SU-DHL-6 (cell line): ENCODE data around the gene ABHD2.

Experiments
- H2AFZ ChIP-seq: fragments of 200-600 bp; sonication (generic); 2 replicates; pipeline ENCODE4 v1.6.1; 2014; ENCODE audit warnings: low read depth, mild to moderate bottlenecking, moderate library complexity, mixed read lengths, antibody characterized with exemption, low read length; ENCODE audit not compliant: severe bottlenecking
- H3F3A ChIP-seq: fragments of 200-600 bp; shearing (Covaris generic); 2 replicates; pipeline ENCODE4 v1.6.0; 2016; ENCODE audit warnings: antibody characterized with exemption, mild to moderate bottlenecking; ENCODE audit not compliant: insufficient read depth
- H3K27ac ChIP-seq: fragments of 200-600 bp; sonication (generic); 2 replicates; pipeline ENCODE4 v1.5.1; 2016; ENCODE audit warnings: low read depth, mild to moderate bottlenecking, low read length, moderate library complexity, mixed read lengths
- H3K27me3 ChIP-seq: fragments of 200-600 bp; sonication (generic), shearing (Covaris generic); 2 replicates; pipeline ENCODE4 v1.6.0; 2014; ENCODE audit warnings: mild to moderate bottlenecking, low read length
- H3K36me3 ChIP-seq: fragments of 200-600 bp; sonication (generic); 2 replicates; pipeline ENCODE4 v1.6.1; 2014; ENCODE audit warnings: mild to moderate bottlenecking, low read length, mixed read lengths
- H3K4me2 ChIP-seq: fragments of 300-600, 200-600 bp; shearing (Covaris generic), sonication (generic); 2 replicates; pipeline ENCODE4 v1.6.0; 2014; ENCODE audit warnings: low read length, low read depth, mild to moderate bottlenecking; ENCODE audit not compliant: poor library complexity, severe bottlenecking
- H3K4me3 ChIP-seq: fragments of 200-600 bp; sonication (generic); 2 replicates; pipeline ENCODE4 v1.5.1; 2014; ENCODE audit warnings: antibody characterized with exemption, low read length, mild to moderate bottlenecking, mixed read lengths; ENCODE audit not compliant: insufficient read depth, poor library complexity, severe bottlenecking
- H3K79me2 ChIP-seq: fragments of 200-600 bp; sonication (generic); 2 replicates; pipeline ENCODE4 v1.6.1; 2014; ENCODE audit warnings: mild to moderate bottlenecking, low read length, moderate library complexity; ENCODE audit not compliant: insufficient read depth
- H3K9ac ChIP-seq: fragments of 200-600 bp; sonication (generic); 2 replicates; pipeline ENCODE4 v1.7.0; 2014; ENCODE audit warnings: mild to moderate bottlenecking, low read length
- H3K9me2 ChIP-seq: fragments of 200-600 bp; sonication (generic); replicated peaks from 2 replicates; pipeline ENCODE4 v1.6.1; 2014; ENCODE audit warnings: low read length; ENCODE audit not compliant: insufficient read depth
- H3K9me3 ChIP-seq: fragments of 200-600 bp; sonication (generic); 2 replicates; pipeline ENCODE4 v1.6.1; 2014; ENCODE audit warnings: low read length, mixed read lengths; ENCODE audit not compliant: insufficient read depth
- H4K20me1 ChIP-seq: fragments of 200-600 bp; sonication (generic); 2 replicates; pipeline ENCODE4 v1.6.1; 2014; ENCODE audit warnings: low read depth, mild to moderate bottlenecking, antibody characterized with exemption, low read length, moderate library complexity, mixed read lengths
- EZH2phosphoT487 ChIP-seq: fragments of 200-600 bp; sonication (generic), shearing (Covaris generic); conservative IDR thresholded peaks from 2 replicates; pipeline ENCODE4 v1.6.1; 2018; ENCODE audit warnings: mild to moderate bottlenecking, antibody characterized with exemption, low read length, moderate library complexity, mixed read lengths
- TF ChIP-seq, protein P1 (sequence below): fragments of 200-600 bp; sonication (generic); IDR thresholded peaks from one replicate; pipeline ENCODE4 v1.5.1; 2017; ENCODE audit warnings: antibody characterized with exemption, mild to moderate bottlenecking, low read length, moderate library complexity; ENCODE audit not compliant: insufficient read depth, poor library complexity, severe bottlenecking

The ABHD2 gene

DNA sequence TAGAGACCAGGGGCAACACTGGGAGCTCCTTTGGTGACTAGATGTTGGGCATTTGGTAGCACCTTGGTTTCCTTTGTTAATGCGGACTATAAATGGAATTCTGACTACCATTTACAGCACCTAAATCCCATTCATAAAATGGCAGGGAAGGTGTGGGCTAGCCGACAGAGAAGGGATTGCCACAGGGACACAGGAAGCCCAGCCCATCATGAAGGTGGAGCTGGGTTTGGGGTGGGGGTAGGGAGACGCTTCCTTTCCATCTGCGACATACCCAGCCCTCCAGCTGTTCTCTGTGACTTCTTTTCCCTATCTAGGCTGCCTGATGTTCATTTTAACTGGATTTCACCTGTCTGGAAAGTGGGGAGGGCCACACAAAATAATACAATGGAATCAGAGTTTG is 21.0 kb downstream of the ABHD2 start:
- Histone ChIP-seq H3K27ac (no peak overlapping the region), H3K4me2 (no peak overlapping the region)

DNA sequence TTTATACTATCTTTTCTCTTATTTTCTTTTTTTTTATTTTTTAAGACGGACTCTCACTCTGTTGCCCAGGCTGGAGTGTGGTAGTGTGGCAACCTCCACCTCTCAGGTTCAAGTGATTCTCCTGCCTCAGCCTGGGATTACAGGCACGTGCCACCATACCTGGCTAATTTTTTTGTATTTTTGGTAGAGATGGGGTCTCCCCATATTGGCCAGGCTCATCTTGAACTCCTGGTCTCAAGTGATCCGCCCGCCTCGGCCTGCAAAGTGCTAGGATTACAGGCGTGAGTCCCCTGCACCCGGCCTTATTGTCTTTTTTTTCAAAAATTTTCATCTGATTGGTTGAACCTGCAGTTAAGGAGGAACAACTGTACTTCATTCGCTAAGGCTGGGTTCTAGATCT is 21.8 kb downstream of the ABHD2 start:
- Histone ChIP-seq H3F3A (no peaks in the 10 kb centered on the region), H3K9me3 (no peaks in the 10 kb centered on the region), H3K36me3 (no peaks in the 10 kb centered on the region), H3K9me2 (no peaks in the 10 kb centered on the region), H3K9ac (no peak overlapping the region), H3K27ac (no peak overlapping the region), H2AFZ (no peak overlapping the region), H4K20me1 (no peaks in the 10 kb centered on the region), H3K4me2 (no peak overlapping the region), H3K27me3 (no peaks in the 10 kb centered on the region), H3K4me3 (no peak overlapping the region), H3K79me2 (no peaks in the 10 kb centered on the region)
- TF ChIP-seq, protein P1, sequence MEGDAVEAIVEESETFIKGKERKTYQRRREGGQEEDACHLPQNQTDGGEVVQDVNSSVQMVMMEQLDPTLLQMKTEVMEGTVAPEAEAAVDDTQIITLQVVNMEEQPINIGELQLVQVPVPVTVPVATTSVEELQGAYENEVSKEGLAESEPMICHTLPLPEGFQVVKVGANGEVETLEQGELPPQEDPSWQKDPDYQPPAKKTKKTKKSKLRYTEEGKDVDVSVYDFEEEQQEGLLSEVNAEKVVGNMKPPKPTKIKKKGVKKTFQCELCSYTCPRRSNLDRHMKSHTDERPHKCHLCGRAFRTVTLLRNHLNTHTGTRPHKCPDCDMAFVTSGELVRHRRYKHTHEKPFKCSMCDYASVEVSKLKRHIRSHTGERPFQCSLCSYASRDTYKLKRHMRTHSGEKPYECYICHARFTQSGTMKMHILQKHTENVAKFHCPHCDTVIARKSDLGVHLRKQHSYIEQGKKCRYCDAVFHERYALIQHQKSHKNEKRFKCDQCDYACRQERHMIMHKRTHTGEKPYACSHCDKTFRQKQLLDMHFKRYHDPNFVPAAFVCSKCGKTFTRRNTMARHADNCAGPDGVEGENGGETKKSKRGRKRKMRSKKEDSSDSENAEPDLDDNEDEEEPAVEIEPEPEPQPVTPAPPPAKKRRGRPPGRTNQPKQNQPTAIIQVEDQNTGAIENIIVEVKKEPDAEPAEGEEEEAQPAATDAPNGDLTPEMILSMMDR, result no peak

More for the DNA sequence above, 21.0 kb downstream of the ABHD2 start:
- no peaks in the 10 kb centered on the region for H3K9me3 ChIP-seq
- H2AFZ ChIP-seq, result no peak overlapping the region
- no peak overlapping the region for H3K4me3 ChIP-seq
- H3F3A ChIP-seq, result no peaks in the 10 kb centered on the region
- H3K9me2 ChIP-seq, result no peaks in the 10 kb centered on the region
- H3K79me2 ChIP-seq, result no peaks in the 10 kb centered on the region
- H3K9ac ChIP-seq, result no peak overlapping the region
- H3K36me3 ChIP-seq, result no peaks in the 10 kb centered on the region
- H4K20me1 ChIP-seq, result no peaks in the 10 kb centered on the region
- TF ChIP-seq, protein P1, result no peak
- TF ChIP-seq EZH2phosphoT487, result no peak
- no peaks in the 10 kb centered on the region for H3K27me3 ChIP-seq

DNA sequence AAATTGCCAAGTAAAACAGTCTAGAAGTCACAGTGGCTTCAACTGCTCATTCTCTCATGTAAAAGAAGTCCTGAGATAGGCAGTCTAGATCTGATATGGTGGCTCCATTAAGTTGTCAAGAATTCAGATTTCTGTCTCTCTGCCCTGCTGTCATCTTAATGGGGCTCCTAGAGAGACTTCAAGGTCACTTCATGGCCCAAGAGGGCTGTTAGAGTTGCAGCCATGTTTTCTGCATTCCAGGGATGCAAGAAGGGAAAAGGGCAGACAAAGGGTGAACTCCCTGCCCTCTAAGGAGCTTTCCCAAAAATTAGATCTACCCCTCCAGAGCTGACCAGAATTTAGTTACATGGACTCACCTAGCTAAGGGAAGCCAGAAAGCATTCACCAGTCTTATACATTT is 23.1 kb downstream of the ABHD2 start:
- H3K9me3 ChIP-seq, result no peaks in the 10 kb centered on the region
- no peak overlapping the region for H3K9ac ChIP-seq
- H3K4me2 ChIP-seq, result no peak overlapping the region
- H3F3A ChIP-seq, result no peaks in the 10 kb centered on the region
- no peak overlapping the region for H2AFZ ChIP-seq
- H3K27ac ChIP-seq, result no peak overlapping the region
- no peaks in the 10 kb centered on the region for H4K20me1 ChIP-seq
- no peaks in the 10 kb centered on the region for H3K9me2 ChIP-seq
- no peak overlapping the region for H3K4me3 ChIP-seq
- H3K27me3 ChIP-seq, result no peaks in the 10 kb centered on the region
- no peaks in the 10 kb centered on the region for H3K79me2 ChIP-seq
- no peaks in the 10 kb centered on the region for H3K36me3 ChIP-seq
- TF ChIP-seq, protein P1, result no peak
- TF ChIP-seq EZH2phosphoT487, result no peak

DNA sequence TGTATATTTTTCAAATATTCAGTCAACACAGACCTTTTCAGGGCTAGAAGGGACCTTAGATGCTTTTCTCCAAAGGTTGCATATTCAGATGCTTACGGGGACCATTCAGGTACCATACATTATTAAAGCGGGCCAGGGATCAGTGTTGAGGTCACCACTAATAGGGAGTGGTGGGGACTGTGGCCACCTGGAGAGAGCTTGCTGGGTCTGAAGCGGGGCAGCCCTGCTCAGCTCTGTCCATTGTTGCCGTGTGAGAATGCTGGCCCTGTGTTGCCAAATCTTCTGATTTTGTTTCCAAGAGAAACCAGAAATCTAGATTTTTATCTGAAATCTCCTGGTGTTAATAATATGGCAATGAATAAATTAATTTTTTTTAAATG is 23.7 kb downstream of the ABHD2 start:
- H2AFZ ChIP-seq, result no peak overlapping the region
- no peak for TF ChIP-seq EZH2phosphoT487
- TF ChIP-seq, protein P1, result no peak

More for the DNA sequence above, 23.7 kb downstream of the ABHD2 start:
- Histone ChIP-seq H3K4me2 (no peak overlapping the region), H3K36me3 (no peaks in the 10 kb centered on the region), H3K4me3 (no peak overlapping the region), H4K20me1 (no peaks in the 10 kb centered on the region), H3K9ac (no peak overlapping the region), H3F3A (no peaks in the 10 kb centered on the region), H3K9me2 (no peaks in the 10 kb centered on the region), H3K27ac (no peak overlapping the region), H3K79me2 (no peaks in the 10 kb centered on the region), H3K9me3 (no peaks in the 10 kb centered on the region), H3K27me3 (no peaks in the 10 kb centered on the region)
